GM12878 (cell line): ENCODE data around the gene SETD9. TPM values are rescaled to one million over a fixed set of nuclear protein-coding genes. Genes with fewer than 3 reads are reported as not detected.

Experiments used
- ATAC-seq: fragments of 200-7000 bp; cut with Tn5 transposase; 3 replicates; pipeline ENCODE4 v1.9.1; 2020; ENCODE audit warnings: mild to moderate bottlenecking, moderate library complexity
- BruUV-seq: library from RNA; stranded (reverse); fragments of 400-500 nt; replicated peaks from 2 replicates; lab custom pipeline; 2021; lab: Mats Ljungman, UMichigan
- CTCF ChIA-PET: fragments of 300-600 bp; sonication (Branson Sonifier 250); formaldehyde crosslinking; extraction: SDS; loops from one replicate; lab custom pipeline; 2021; ENCODE audit warnings: inconsistent platforms; lab: Yijun Ruan, JAX
- POLR2A ChIA-PET: fragments of 350-600 bp; formaldehyde crosslinking; extraction: SDS; loops from one replicate; lab custom pipeline; 2021; ENCODE audit warnings: inconsistent platforms; lab: Charles Lee
- RAD21 ChIA-PET: fragments of 300-600 bp; sonication (Branson Sonifier 250); formaldehyde crosslinking; loops from one replicate; lab custom pipeline; 2023; ENCODE audit warnings: antibody characterized with exemption; ENCODE audit not compliant: unreplicated experiment; lab: Charles Lee
- SMC1A ChIA-PET: fragments of 300-600 bp; sonication (Branson Sonifier 250); formaldehyde crosslinking; loops from one replicate; lab custom pipeline; 2023; ENCODE audit not compliant: unreplicated experiment, uncharacterized antibody; lab: Charles Lee
- DNase-seq: peaks from one replicate; pipeline ENCODE4 v3.0.0-alpha.2; 2011; ENCODE audit warnings: low read depth, low spot score
- FAIRE-seq: peaks from 3 replicates; lab custom pipeline; 2011; peaks lifted over from hg19 to GRCh38; lab: Jason Lieb, UNC
- H2AFZ ChIP-seq: 2 replicates; pipeline ENCODE4 v1.6.0; 2011; ENCODE audit warnings: low read depth, low read length, control low read depth; ENCODE audit not compliant: control insufficient read depth
- H3K27ac ChIP-seq: 2 replicates; pipeline ENCODE4 v1.5.1; 2011; ENCODE audit warnings: control low read depth; ENCODE audit not compliant: control insufficient read depth, insufficient read depth
- H3K27me3 ChIP-seq, 2 experiments: replicated peaks in 1 of 2; 2 replicates each; pipeline versions ENCODE4 v1.6.0 to v1.6.1; 2011; ENCODE audit warnings: low read length in 1 of 2; ENCODE audit not compliant: control insufficient read depth in 2 of 2, insufficient read depth in 2 of 2
- H3K36me3 ChIP-seq, 2 experiments: 2 replicates each; pipeline ENCODE4 v1.5.1; 2011; ENCODE audit warnings: low read length in 1 of 2; ENCODE audit not compliant: control insufficient read depth in 2 of 2, insufficient read depth in 2 of 2
- H3K4me1 ChIP-seq: 2 replicates; pipeline ENCODE4 v1.6.1; 2011; ENCODE audit warnings: mild to moderate bottlenecking, low read length, moderate library complexity, mixed read lengths; ENCODE audit not compliant: control insufficient read depth, insufficient read depth
- H3K4me2 ChIP-seq: 2 replicates; pipeline ENCODE4 v1.6.0; 2011; ENCODE audit warnings: control low read depth; ENCODE audit not compliant: control insufficient read depth, insufficient read depth
- H3K4me3 ChIP-seq: fragments of 200-600 bp; sonication (generic); 2 replicates; pipeline ENCODE4 v1.5.1; 2016
- H3K79me2 ChIP-seq: 2 replicates; pipeline ENCODE4 v1.6.0; 2011; ENCODE audit warnings: low read length; ENCODE audit not compliant: control insufficient read depth, insufficient read depth
- H3K9ac ChIP-seq: 2 replicates; pipeline ENCODE4 v1.8.0; 2011; ENCODE audit warnings: low read length, control low read depth, mixed read lengths; ENCODE audit not compliant: control insufficient read depth, insufficient read depth
- H3K9me3 ChIP-seq: replicated peaks from 3 replicates; pipeline ENCODE4 v1.5.1; 2011; ENCODE audit warnings: mild to moderate bottlenecking, low read length; ENCODE audit not compliant: control insufficient read depth, insufficient read depth
- H4K20me1 ChIP-seq: 2 replicates; pipeline ENCODE4 v1.6.0; 2011; ENCODE audit not compliant: control insufficient read depth, insufficient read depth
- EGR1 ChIP-seq, 2 experiments: IDR thresholded peaks; 1 replicate in 1 of 2; 2 replicates in 1 of 2; pipeline ENCODE4 v1.6.1; 2011 to 2012; ENCODE audit warnings: low read depth in 2 of 2, low read length in 2 of 2, borderline replicate concordance in 1 of 2, mild to moderate bottlenecking in 1 of 2, moderate library complexity in 1 of 2
- MEF2A ChIP-seq: IDR thresholded peaks from 2 replicates; pipeline ENCODE4 v1.6.1; 2011; ENCODE audit warnings: low read depth, mild to moderate bottlenecking, low read length, moderate library complexity; ENCODE audit not compliant: insufficient read depth
- MTA3 ChIP-seq: IDR thresholded peaks from 2 replicates; pipeline ENCODE4 v1.6.1; 2012; ENCODE audit warnings: low read length, inconsistent platforms, borderline replicate concordance
- WGBS: methylation state at CpG from one replicate; pipeline ENCODE4 v1.1.6; 2016; ENCODE audit warnings: low lambda C conversion rate; ENCODE audit not compliant: insufficient replicate concordance, insufficient coverage; ENCODE audit errors: missing lambda C conversion rate; 5-methylcytosine and 5-hydroxymethylcytosine counted together
- in situ Hi-C: fragments of 300-500 bp; cut with MboI; formaldehyde crosslinking; loops from 9 replicates; pipeline ENCODE4 v1.14.3; 2018; ENCODE audit warnings: mixed read lengths
- intact Hi-C: fragments of 100-400 bp; cut with micrococcal nuclease; formaldehyde crosslinking; loops from one replicate; pipeline ENCODE4 v1.14.2; 2022; ENCODE audit not compliant: unreplicated experiment
- polyA plus RNA-seq, 11 experiments: library from polyadenylated mRNA; depleted of rRNA in 4 of 11; unstranded in 6 of 11; stranded (reverse) in 5 of 11; fragments of >200 nt; fragmentation: Nextera tagmentation in 4 of 11; fragmentation: Illumina TruSeq in 1 of 11; extraction: Ambion mirVana in 4 of 11; extraction: Trizol in 1 of 11; gene quantifications; 1 replicate in 1 of 11; 2 replicates in 10 of 11; pipeline versions ENCODE4 v1.2.1 to v1.2.3, GENCODE V29; 2011 to 2016; ENCODE audit warnings: inconsistent platforms in 2 of 11, missing spikeins in 2 of 11, low read depth in 1 of 11
- total RNA-seq, 4 experiments: library from RNA; depleted of rRNA in 3 of 4; stranded (reverse); fragments of >200 nt in 3 of 4; fragmentation: Illumina TruSeq in 1 of 4; extraction: Trizol in 1 of 4; gene quantifications; 2 replicates each; pipeline versions ENCODE4 v1.2.1 to v1.2.3, GENCODE V29; 2013 to 2021
- TF ChIP-seq, protein P1 (sequence below): fragments of 450-650 bp; IDR thresholded peaks from 2 replicates; pipeline ENCODE4 v1.6.1; 2016; ENCODE audit warnings: mild to moderate bottlenecking, moderate library complexity, borderline replicate concordance

Gene SETD9
- total and polyA plus RNA-seq, 10 of the 15 experiments (the other 5 are each of a cell fraction or from before 2014, with no cell fraction given) = 8.7 to 17.8 (median 12.6) TPM

DNA sequence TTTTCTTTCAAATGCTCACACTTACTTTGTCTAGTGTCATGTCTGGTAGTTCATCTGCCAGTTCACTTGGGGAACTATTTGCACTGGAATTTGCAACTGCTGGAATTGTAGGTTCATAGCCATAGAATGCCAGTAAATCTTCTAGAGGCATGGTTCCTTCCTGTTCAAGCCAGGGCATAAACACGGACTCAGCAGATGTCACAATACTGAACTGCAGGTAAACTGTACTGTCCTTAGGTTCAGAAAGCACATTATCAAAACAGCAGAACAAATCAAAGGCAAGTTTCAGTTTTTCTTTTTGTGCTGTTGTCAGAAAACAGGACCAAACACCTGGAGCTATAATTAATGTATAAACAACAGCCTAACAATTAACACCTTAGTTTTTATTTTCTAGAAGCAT, 29.5 kb downstream of the SETD9 start:
- no peak overlapping the region for H2AFZ ChIP-seq
- no peak overlapping the region for H3K4me3 ChIP-seq
- peaks cover 6 to 30% of the 10 kb centered on the region in 2 experiments for H3K36me3 ChIP-seq
- TF ChIP-seq, protein P1, sequence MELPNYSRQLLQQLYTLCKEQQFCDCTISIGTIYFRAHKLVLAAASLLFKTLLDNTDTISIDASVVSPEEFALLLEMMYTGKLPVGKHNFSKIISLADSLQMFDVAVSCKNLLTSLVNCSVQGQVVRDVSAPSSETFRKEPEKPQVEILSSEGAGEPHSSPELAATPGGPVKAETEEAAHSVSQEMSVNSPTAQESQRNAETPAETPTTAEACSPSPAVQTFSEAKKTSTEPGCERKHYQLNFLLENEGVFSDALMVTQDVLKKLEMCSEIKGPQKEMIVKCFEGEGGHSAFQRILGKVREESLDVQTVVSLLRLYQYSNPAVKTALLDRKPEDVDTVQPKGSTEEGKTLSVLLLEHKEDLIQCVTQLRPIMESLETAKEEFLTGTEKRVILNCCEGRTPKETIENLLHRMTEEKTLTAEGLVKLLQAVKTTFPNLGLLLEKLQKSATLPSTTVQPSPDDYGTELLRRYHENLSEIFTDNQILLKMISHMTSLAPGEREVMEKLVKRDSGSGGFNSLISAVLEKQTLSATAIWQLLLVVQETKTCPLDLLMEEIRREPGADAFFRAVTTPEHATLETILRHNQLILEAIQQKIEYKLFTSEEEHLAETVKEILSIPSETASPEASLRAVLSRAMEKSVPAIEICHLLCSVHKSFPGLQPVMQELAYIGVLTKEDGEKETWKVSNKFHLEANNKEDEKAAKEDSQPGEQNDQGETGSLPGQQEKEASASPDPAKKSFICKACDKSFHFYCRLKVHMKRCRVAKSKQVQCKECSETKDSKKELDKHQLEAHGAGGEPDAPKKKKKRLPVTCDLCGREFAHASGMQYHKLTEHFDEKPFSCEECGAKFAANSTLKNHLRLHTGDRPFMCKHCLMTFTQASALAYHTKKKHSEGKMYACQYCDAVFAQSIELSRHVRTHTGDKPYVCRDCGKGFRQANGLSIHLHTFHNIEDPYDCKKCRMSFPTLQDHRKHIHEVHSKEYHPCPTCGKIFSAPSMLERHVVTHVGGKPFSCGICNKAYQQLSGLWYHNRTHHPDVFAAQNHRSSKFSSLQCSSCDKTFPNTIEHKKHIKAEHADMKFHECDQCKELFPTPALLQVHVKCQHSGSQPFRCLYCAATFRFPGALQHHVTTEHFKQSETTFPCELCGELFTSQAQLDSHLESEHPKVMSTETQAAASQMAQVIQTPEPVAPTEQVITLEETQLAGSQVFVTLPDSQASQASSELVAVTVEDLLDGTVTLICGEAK = no peak
- TF ChIP-seq EGR1 (IDR thresholded peaks at IDR 0.05; ENCODE audit: borderline replicate concordance in 1 of 2, low read depth in 2 of 2, low read length in 2 of 2) = no peak
- no peak for TF ChIP-seq MTA3
- no peak for TF ChIP-seq MEF2A
- RAD21 ChIA-PET = no interaction called here
- CTCF ChIA-PET = interaction anchor here (1.3 kb wide), 1 partner anchor 281 kb away, joined by 3 read pairs; no protein-coding TSS in a partner anchor
- no peak overlapping the region for H3K27ac ChIP-seq
- H3K79me2 ChIP-seq = no peaks in the 10 kb centered on the region
- H3K27me3 ChIP-seq = no peaks in the 10 kb centered on the region
- SMC1A ChIA-PET = interaction anchor here (1.5 kb wide), 1 partner anchor 38 kb away, joined by 3 read pairs; no protein-coding TSS in a partner anchor
- H4K20me1 ChIP-seq = no peaks in the 10 kb centered on the region
- no TSS peak for BruUV-seq
- no peak for DNase-seq
- no peak overlapping the region for H3K4me2 ChIP-seq
- FAIRE-seq = no peak
- in situ Hi-C loops = no loop called here
- ATAC-seq = no peak
- no peaks in the 10 kb centered on the region for H3K9me3 ChIP-seq
- intact Hi-C loops = no loop called here
- no peaks in the 10 kb centered on the region for H3K4me1 ChIP-seq
- H3K9ac ChIP-seq = no peak overlapping the region
- 100% methylated on average over 1 of the region's 1 CpG for WGBS
- POLR2A ChIA-PET = no interaction called here
